Measurements from ENCODE around the gene CCDC106. TPM values are rescaled to one million over a fixed set of nuclear protein-coding genes. Genes with fewer than 3 reads are reported as not detected.

The CCDC106 gene
- total and polyA plus RNA-seq, 2 of the 4 experiments (the other 2 are of a cell fraction) = 2.3 to 13.6 TPM

DNA sequence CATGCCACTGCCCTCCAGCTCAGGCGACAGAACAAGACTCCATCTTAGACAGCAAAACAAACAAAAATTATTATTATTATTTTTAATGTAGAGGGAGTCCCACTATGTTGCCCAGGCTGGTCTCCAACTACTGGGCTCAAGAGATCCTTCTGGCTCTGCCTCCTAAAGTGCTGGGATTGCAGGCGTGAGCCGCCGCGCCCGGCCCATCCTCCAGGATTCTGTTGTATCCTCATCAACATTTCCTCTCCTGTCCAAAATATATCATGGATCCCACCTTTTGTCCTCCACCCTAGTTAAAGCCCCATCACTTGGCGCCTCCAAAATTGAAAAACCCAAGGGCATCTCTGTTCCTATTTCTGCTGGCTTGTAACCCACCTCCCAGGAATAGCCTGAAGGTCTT, 24.9 kb upstream of the CCDC106 start:
- CTCF ChIA-PET = interaction anchor here (2.0 kb wide), 1 partner anchor 17 kb away, joined by 6 read pairs; no protein-coding TSS in a partner anchor
- Histone ChIP-seq H4K8ac (ENCODE audit: low read depth in 2 of 2, low read length in 2 of 2) (no peak overlapping the region), H3K9ac (ENCODE audit: low read depth, low read length) (no peak overlapping the region), H2AK5ac (ENCODE audit: low read depth, low read length) (no peak overlapping the region), H3K9me3 (ENCODE audit: control insufficient read depth, insufficient read depth, low read length) (no peaks in the 10 kb centered on the region), H3K4me2 (ENCODE audit: low read depth, low read length) (no peak overlapping the region), H2AFZ (replicated peaks; ENCODE audit: low read length, poor library complexity) (no peak overlapping the region), H2BK5ac (ENCODE audit: low read depth, low read length, poor library complexity, severe bottlenecking) (no peak overlapping the region), H3K79me1 (ENCODE audit: low read depth in 1 of 2, low read length in 2 of 2) (peaks cover 11 to 41% of the 10 kb centered on the region in 2 experiments), H2BK120ac (ENCODE audit: low read depth, low read length) (no peak overlapping the region), H2BK20ac (ENCODE audit: low read depth, low read length) (no peak overlapping the region), H3K4me3 (ENCODE audit: insufficient read depth, low read depth, low read length) (no peak overlapping the region), H3K36me3 (ENCODE audit: control insufficient read depth, insufficient read depth, low read length) (peaks cover 13% of the 10 kb centered on the region; the same call in 1 of the 2 replicates), H3K9me1 (ENCODE audit: insufficient read depth, low read length) (peaks cover 15% of the 10 kb centered on the region; the same call in 1 of the 2 replicates), H3K18ac (ENCODE audit: low read depth, low read length) (no peak overlapping the region), H3K56ac (ENCODE audit: extremely low read depth, insufficient read depth, low read length) (no peak overlapping the region), H3K23ac (ENCODE audit: low read depth, low read length) (no peak overlapping the region), H4K20me1 (ENCODE audit: insufficient read depth, low read length) (peaks cover 11% of the 10 kb centered on the region; the same call in 1 of the 2 replicates), H3K14ac (replicated peaks; ENCODE audit: low read depth, low read length) (no peak overlapping the region), H3K27ac (ENCODE audit: insufficient read depth, low read length) (no peak overlapping the region), H3K27me3 (ENCODE audit: control insufficient read depth, insufficient read depth, low read length) (no peaks in the 10 kb centered on the region), H2BK15ac (ENCODE audit: low read depth, low read length) (no peak overlapping the region), H3K4me1 (ENCODE audit: control insufficient read depth, insufficient read depth, low read length) (peaks cover 13% of the 10 kb centered on the region), H2AK9ac (replicated peaks; ENCODE audit: low read depth, low read length, poor library complexity) (no peak overlapping the region), H3K4ac (ENCODE audit: low read depth, low read length) (no peak overlapping the region), H4K5ac (ENCODE audit: low read depth, low read length) (no peak overlapping the region), H4K91ac (ENCODE audit: insufficient read depth, low read depth, low read length) (no peak overlapping the region)
- dilution Hi-C loops (cut with HindIII; ENCODE audit: low sequenced_read_pairs, unreplicated experiment) = no loop called here
- POLR2A ChIA-PET (ENCODE audit: unreplicated experiment) = no interaction called here
- intact Hi-C loops (cut with micrococcal nuclease) = no loop called here
- in situ Hi-C loops (cut with MboI; ENCODE audit: low sequenced_read_pairs) = no loop called here
- TF ChIP-seq RAD21 (IDR thresholded peaks at IDR 0.05; ENCODE audit: low read length) (no peak), CHD1 (IDR thresholded peaks at IDR 0.05; ENCODE audit: low read depth, low read length) (no peak), RFX5 (IDR thresholded peaks at IDR 0.05; ENCODE audit: low read depth, low read length) (no peak), RCOR1 (IDR thresholded peaks at IDR 0.05; ENCODE audit: insufficient replicate concordance, low read length) (no peak), MAZ (IDR thresholded peaks at IDR 0.05; ENCODE audit: borderline replicate concordance, low read depth, low read length) (no peak), SMC3 (IDR thresholded peaks at IDR 0.05; ENCODE audit: low read depth, low read length) (no peak), NFE2L2 (IDR thresholded peaks at IDR 0.05; ENCODE audit: low read depth, low read length) (no peak), CEBPB (IDR thresholded peaks at IDR 0.05; ENCODE audit: low read depth, low read length) (no peak), POLR2A (IDR thresholded peaks at IDR 0.05; ENCODE audit: low read depth, low read length) (no peak)
- ATAC-seq (ENCODE audit: low read depth) = no peak
- DNase-seq = no peak
- no TSS peak for BruUV-seq (replicated peaks)
- 100% methylated on average over 6 of the region's 7 CpGs; no CpG with 5 or more reads in 1 of the 2 experiments for WGBS, 2 experiments (ENCODE audit: extremely low coverage in 2 of 2, insufficient read length in 1 of 2)

All from IMR-90 (cell line).